A549 (cell line): ENCODE measurements around the gene FNDC1. TPM values are rescaled to one million over a fixed set of nuclear protein-coding genes. Genes with fewer than 3 reads are reported as not detected.
"Not testable (repeated sequence)": the region's sequence is repeated elsewhere in the genome, so short reads cannot be mapped to it uniquely, and the experiment has no call there.

Source experiments
- ATAC-seq, 2 experiments: fragments of 200-7000 bp in 1 of 2; fragments of >200 bp in 1 of 2; cut with Nextera tagmentation in 1 of 2; cut with Tn5 transposase in 1 of 2; 3 replicates each; pipeline versions ENCODE4 v1.8.0 to v1.9.1; 2018 to 2020; ENCODE audit warnings: mild to moderate bottlenecking in 1 of 2, moderate library complexity in 1 of 2
- CTCF ChIA-PET: fragments of 300-600 bp; sonication (Branson Sonifier 250); formaldehyde crosslinking; extraction: SDS; loops from one replicate; lab custom pipeline; 2021; ENCODE audit warnings: antibody characterized with exemption, inconsistent platforms; lab: Yijun Ruan, JAX
- POLR2A ChIA-PET: fragments of 350-600 bp; formaldehyde crosslinking; extraction: SDS; loops from one replicate; lab custom pipeline; 2021; ENCODE audit warnings: antibody characterized with exemption, inconsistent platforms; lab: Yijun Ruan, JAX
- DNase-seq, 2 experiments: peaks; one replicate each; pipeline versions ENCODE4 v3.0.0 to v3.0.0-alpha.2; 2011 to 2016; ENCODE audit warnings: low read depth in 1 of 2, low spot score in 1 of 2
- FAIRE-seq: peaks from 2 replicates; lab custom pipeline; 2011; peaks lifted over from hg19 to GRCh38; lab: Jason Lieb, UNC
- H3K27ac ChIP-seq, 2 experiments: fragments of >200 bp; sonication (Bioruptor Twin); formaldehyde crosslinking; 3 replicates each; pipeline ENCODE4 v1.5.1; 2016 to 2017
- H3K4me1 ChIP-seq: fragments of >200 bp; sonication (Bioruptor Twin); formaldehyde crosslinking; 3 replicates; pipeline ENCODE4 v1.6.1; 2016
- H3K4me2 ChIP-seq: fragments of >200 bp; sonication (Bioruptor Twin); formaldehyde crosslinking; 3 replicates; pipeline ENCODE4 v1.6.1; 2016
- H3K4me3 ChIP-seq: fragments of >200 bp; sonication (Bioruptor Twin); formaldehyde crosslinking; 3 replicates; pipeline ENCODE4 v1.5.1; 2016
- H3K9me3 ChIP-seq: fragments of >200 bp; sonication (Bioruptor Twin); formaldehyde crosslinking; 3 replicates; pipeline ENCODE4 v1.6.1; 2016
- BHLHE40 ChIP-seq: IDR thresholded peaks from 2 replicates; pipeline ENCODE4 v1.6.1; 2012; ENCODE audit warnings: low read depth, low read length, inconsistent platforms
- CBX2 ChIP-seq: fragments of 200-600 bp; sonication (generic); IDR thresholded peaks from 2 replicates; pipeline ENCODE4 v1.6.1; 2016; ENCODE audit warnings: low read depth, mild to moderate bottlenecking, borderline replicate concordance
- CHD4 ChIP-seq: fragments of 200-600 bp; sonication (generic); IDR thresholded peaks from 2 replicates; pipeline ENCODE4 v1.6.1; 2016; ENCODE audit warnings: antibody characterized with exemption, mild to moderate bottlenecking, borderline replicate concordance
- CTCF ChIP-seq: fragments of >200 bp; sonication (Bioruptor Twin); formaldehyde crosslinking; IDR thresholded peaks from 3 replicates; pipeline ENCODE4 v1.5.1; 2016
- ESRRA ChIP-seq: fragments of 150-350 bp; IDR thresholded peaks from 2 replicates; pipeline ENCODE4 v1.6.1; 2014; ENCODE audit warnings: mild to moderate bottlenecking, low read length, borderline replicate concordance
- FOSL2 ChIP-seq, 2 experiments: fragments of 450-650 bp in 1 of 2; fragments of >200 bp in 1 of 2; sonication (Bioruptor Twin) in 1 of 2; formaldehyde crosslinking; IDR thresholded peaks; 2 replicates each; pipeline versions ENCODE4 v1.5.0 to v1.6.1; 2016 to 2020; ENCODE audit warnings: mild to moderate bottlenecking in 1 of 2, moderate library complexity in 1 of 2
- HEYL ChIP-seq: fragments of 250-450 bp; sonication (Bioruptor Pico); IDR thresholded peaks from 2 replicates; pipeline ENCODE4 v1.8.0; 2021; ENCODE audit warnings: mild to moderate bottlenecking, moderate library complexity
- HOXB5 ChIP-seq: fragments of 250-450 bp; sonication (Bioruptor Pico); IDR thresholded peaks from 2 replicates; pipeline ENCODE4 v1.5.0; 2020; ENCODE audit warnings: mild to moderate bottlenecking, moderate library complexity
- MAX ChIP-seq: IDR thresholded peaks from 2 replicates; pipeline ENCODE4 v1.6.1; 2012
- MAZ ChIP-seq: fragments of 150-350 bp; IDR thresholded peaks from 2 replicates; pipeline ENCODE4 v1.6.1; 2014; ENCODE audit warnings: antibody characterized with exemption, low read depth, low read length, borderline replicate concordance
- MYC ChIP-seq: IDR thresholded peaks from 2 replicates; pipeline ENCODE4 v1.6.1; 2012; ENCODE audit warnings: mild to moderate bottlenecking, inconsistent platforms, low read length, improper control_type of control experiment, borderline replicate concordance
- NFE2L2 ChIP-seq: fragments of 150-350 bp; conservative IDR thresholded peaks from 2 replicates; pipeline ENCODE4 v1.6.1; 2014; ENCODE audit warnings: low read length
- NPAS2 ChIP-seq: fragments of 250-450 bp; sonication (Bioruptor Pico); IDR thresholded peaks from 2 replicates; pipeline ENCODE4 v1.8.0; 2022; ENCODE audit warnings: mild to moderate bottlenecking, moderate library complexity, borderline replicate concordance
- PBX3 ChIP-seq: IDR thresholded peaks from 2 replicates; pipeline ENCODE4 v1.6.1; 2012
- RAD21 ChIP-seq, 2 experiments: fragments of >200 bp in 1 of 2; sonication (Bioruptor Twin) in 1 of 2; formaldehyde crosslinking in 1 of 2; IDR thresholded peaks in 1 of 2; conservative IDR thresholded peaks in 1 of 2; 2 replicates in 1 of 2; 3 replicates in 1 of 2; pipeline ENCODE4 v1.6.1; 2012 to 2018; ENCODE audit warnings: inconsistent platforms in 1 of 2
- ZNF302 ChIP-seq: fragments of 250-450 bp; sonication (Bioruptor Pico); IDR thresholded peaks from 2 replicates; pipeline ENCODE4 v1.9.0; 2021; ENCODE audit warnings: inconsistent platforms, mild to moderate bottlenecking, moderate library complexity
- ZSCAN20 ChIP-seq: fragments of 250-450 bp; sonication (Bioruptor Pico); IDR thresholded peaks from 2 replicates; pipeline ENCODE4 v1.8.0; 2022; ENCODE audit warnings: mild to moderate bottlenecking, moderate library complexity
- WGBS: methylation state at CpG from one replicate; pipeline ENCODE4 v1.1.6; 2017; ENCODE audit errors: missing lambda C conversion rate; 5-methylcytosine and 5-hydroxymethylcytosine counted together
- polyA plus RNA-seq, 4 experiments: library from polyadenylated mRNA; depleted of rRNA in 3 of 4; stranded (reverse); fragments of >200 nt; fragmentation: RNase III in 1 of 4; extraction: RNeasy Plus Mini Kit Qiagen cat#74134 plus additional on column Dnase treatment in 1 of 4; gene quantifications; 2 replicates in 3 of 4; 3 replicates in 1 of 4; pipeline ENCODE4 v1.2.3, GENCODE V29; 2011 to 2017
- TF ChIP-seq, protein P1 (sequence below): fragments of 450-650 bp; IDR thresholded peaks from 2 replicates; pipeline ENCODE4 v1.6.1; 2014; ENCODE audit warnings: antibody characterized with exemption
- TF ChIP-seq, protein P2 (sequence below): fragments of >200 bp; sonication (Bioruptor Twin); formaldehyde crosslinking; IDR thresholded peaks from 2 replicates; pipeline ENCODE4 v1.6.1; 2016
- TF ChIP-seq, protein P3 (sequence below): fragments of 250-450 bp; sonication (Bioruptor Pico); IDR thresholded peaks from 2 replicates; pipeline ENCODE4 v1.5.0; 2020; ENCODE audit warnings: low read depth, mild to moderate bottlenecking, moderate library complexity

Gene FNDC1
- polyA plus RNA-seq, 2 of the 4 experiments (the other 2 are of a cell fraction): 0.01 TPM; not detected in 1

DNA sequence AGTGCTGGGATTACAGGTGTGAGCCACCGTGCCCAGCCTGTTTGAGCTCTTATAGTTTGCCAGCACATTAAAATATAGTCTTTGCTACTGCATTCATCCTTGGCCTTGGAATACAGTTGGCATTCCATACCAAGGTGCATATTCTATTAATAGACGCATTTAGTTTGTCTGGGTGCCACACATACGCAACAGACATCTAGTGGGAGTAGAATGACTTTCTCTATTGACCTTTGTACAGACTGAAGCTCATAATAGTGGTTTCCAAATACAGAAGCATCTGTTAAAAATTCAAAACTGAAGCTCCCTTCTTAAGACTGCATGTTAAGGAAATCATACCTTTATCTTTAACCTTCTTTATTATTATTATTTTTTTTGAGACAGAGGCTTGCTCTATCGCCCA is 46.7 kb upstream of the FNDC1 start:
- ChIA-PET POLR2A (no interaction called here), CTCF (interaction anchor here (0.9 to 2.5 kb wide), 2 partner anchors 12 to 532 kb away, joined by 3 to 9 read pairs; no protein-coding TSS in a partner anchor)
- ATAC-seq (no peak), FAIRE-seq (no peak), DNase-seq (no peak)
- H3K4me2 ChIP-seq: no peak overlapping the region
- no peaks in the 10 kb centered on the region for H3K4me1 ChIP-seq
- no peak overlapping the region for H3K4me3 ChIP-seq
- H3K9me3 ChIP-seq: no peaks in the 10 kb centered on the region
- TF ChIP-seq CHD4: no peak
- no peak for TF ChIP-seq PBX3
- TF ChIP-seq FOSL2 (IDR thresholded peaks at IDR 0.05): no peak
- no peak for TF ChIP-seq FOSL2 (CRISPR knock-in tag; IDR thresholded peaks at IDR 0.05)
- TF ChIP-seq HEYL (CRISPR knock-in tag): no peak
- TF ChIP-seq, protein P1, sequence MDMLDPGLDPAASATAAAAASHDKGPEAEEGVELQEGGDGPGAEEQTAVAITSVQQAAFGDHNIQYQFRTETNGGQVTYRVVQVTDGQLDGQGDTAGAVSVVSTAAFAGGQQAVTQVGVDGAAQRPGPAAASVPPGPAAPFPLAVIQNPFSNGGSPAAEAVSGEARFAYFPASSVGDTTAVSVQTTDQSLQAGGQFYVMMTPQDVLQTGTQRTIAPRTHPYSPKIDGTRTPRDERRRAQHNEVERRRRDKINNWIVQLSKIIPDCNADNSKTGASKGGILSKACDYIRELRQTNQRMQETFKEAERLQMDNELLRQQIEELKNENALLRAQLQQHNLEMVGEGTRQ: no peak
- no peak for TF ChIP-seq ZSCAN20 (CRISPR knock-in tag)
- TF ChIP-seq, protein P2, sequence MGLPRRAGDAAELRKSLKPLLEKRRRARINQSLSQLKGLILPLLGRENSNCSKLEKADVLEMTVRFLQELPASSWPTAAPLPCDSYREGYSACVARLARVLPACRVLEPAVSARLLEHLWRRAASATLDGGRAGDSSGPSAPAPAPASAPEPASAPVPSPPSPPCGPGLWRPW: no peak
- TF ChIP-seq, protein P3, sequence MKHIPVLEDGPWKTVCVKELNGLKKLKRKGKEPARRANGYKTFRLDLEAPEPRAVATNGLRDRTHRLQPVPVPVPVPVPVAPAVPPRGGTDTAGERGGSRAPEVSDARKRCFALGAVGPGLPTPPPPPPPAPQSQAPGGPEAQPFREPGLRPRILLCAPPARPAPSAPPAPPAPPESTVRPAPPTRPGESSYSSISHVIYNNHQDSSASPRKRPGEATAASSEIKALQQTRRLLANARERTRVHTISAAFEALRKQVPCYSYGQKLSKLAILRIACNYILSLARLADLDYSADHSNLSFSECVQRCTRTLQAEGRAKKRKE: no peak
- TF ChIP-seq MAX: no peak
- no peak for TF ChIP-seq MAZ
- no peak for TF ChIP-seq ESRRA
- TF ChIP-seq ZNF302: no peak
- no peak for TF ChIP-seq NFE2L2
- TF ChIP-seq, all 56 proteins: peak for 0
- no peak overlapping the region for H3K27ac ChIP-seq
- WGBS: 38% methylated on average over 4 of the region's 4 CpGs

DNA sequence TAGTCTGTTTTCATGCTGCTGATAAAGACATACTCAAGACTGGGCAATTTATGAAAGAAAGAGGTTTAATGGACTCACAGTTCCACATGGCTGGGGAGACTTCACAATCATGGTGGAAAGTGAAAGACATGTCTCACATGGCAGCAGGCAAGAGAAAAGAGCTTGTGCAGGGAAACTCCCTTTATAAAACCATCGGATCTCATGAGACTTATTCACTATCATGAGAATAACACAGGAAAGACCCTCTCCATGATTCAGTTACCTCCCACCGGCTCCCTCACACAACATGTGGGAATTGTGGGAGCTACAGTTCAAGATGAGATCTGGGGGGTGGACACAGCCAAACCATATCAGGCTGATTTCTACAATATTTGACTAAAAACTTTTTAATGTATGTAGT is 45.4 kb upstream of the FNDC1 start:
- 33% methylated on average over 2 of the region's 2 CpGs for WGBS
- FAIRE-seq, H3K4me1 ChIP-seq, H3K27ac ChIP-seq, ATAC-seq, H3K4me3 ChIP-seq, H3K4me2 ChIP-seq, POLR2A ChIA-PET, H3K9me3 ChIP-seq, DNase-seq: not testable (repeated sequence)
- CTCF ChIA-PET: interaction anchor here (0.7 kb wide), 1 partner anchor 11 kb away, joined by 3 read pairs; no protein-coding TSS in a partner anchor

DNA sequence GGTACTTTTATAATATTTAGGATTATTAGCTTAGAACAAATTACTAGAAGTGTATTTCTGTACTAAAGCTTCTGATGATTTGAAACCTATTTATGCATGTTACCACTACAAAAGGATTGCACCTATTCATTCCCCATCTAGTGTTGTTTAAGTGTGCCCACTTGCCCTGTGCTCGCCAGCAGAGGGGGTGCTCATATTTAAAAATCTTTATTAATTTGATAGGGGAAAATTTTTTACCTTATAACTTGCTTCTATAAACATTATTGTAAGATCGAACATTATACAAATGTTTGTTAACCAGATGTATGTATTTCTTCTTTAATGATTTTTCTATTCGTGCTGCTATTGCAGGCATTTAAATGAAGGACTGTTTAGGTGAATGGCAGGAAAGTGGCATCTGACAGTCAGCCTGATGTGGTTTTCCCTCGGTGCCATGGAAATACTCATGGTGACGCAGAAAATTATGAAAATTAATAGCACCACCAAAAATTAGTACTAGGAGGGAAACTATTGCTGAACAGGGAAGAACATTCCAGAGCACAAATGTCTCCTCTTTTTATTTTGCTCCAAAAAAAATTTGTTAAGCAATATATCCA is 44.1 kb upstream of the FNDC1 start:
- Histone ChIP-seq H3K4me2 (no peak overlapping the region), H3K4me3 (no peak overlapping the region), H3K27ac (no peak overlapping the region), H3K9me3 (no peaks in the 10 kb centered on the region), H3K4me1 (no peaks in the 10 kb centered on the region)
- ChIA-PET POLR2A (no interaction called here), CTCF (interaction anchor here (0.6 to 2.9 kb wide), 4 partner anchors 10 to 121 kb away, joined by 3 to 17 read pairs (median 3); no protein-coding TSS in a partner anchor)
- no peak for FAIRE-seq
- DNase-seq: no peak
- no peak for ATAC-seq
- 0 out of 5 replicates have a peak, but pooled peaks of 1 of the 2 experiments have one; percentile 6 for TF ChIP-seq RAD21 (conservative IDR thresholded peaks at IDR 0.05 in 1 of 2, IDR thresholded peaks at IDR 0.05 in 1 of 2)
- TF ChIP-seq MAZ: no peak
- TF ChIP-seq CBX2: no peak
- TF ChIP-seq, protein P2: no peak
- no peak for TF ChIP-seq PBX3
- TF ChIP-seq ESRRA: no peak
- peak; percentile 28 for TF ChIP-seq CTCF
- no peak for TF ChIP-seq MYC
- no peak for TF ChIP-seq HOXB5
- no peak for TF ChIP-seq NPAS2 (CRISPR knock-in tag)
- no peak for TF ChIP-seq ZSCAN20 (CRISPR knock-in tag)
- no peak for TF ChIP-seq BHLHE40
- WGBS: 10% methylated on average over 5 of the region's 5 CpGs
